ENCODE measurements around the gene C9. TPM values are rescaled to one million over a fixed set of nuclear protein-coding genes. Genes with fewer than 3 reads are reported as not detected.
"Not testable (repeated sequence)": the region's sequence is repeated elsewhere in the genome, so short reads cannot be mapped to it uniquely, and the experiment has no call there.

Gene C9
- polyA plus RNA-seq, 1 donor (not counting 4 experiments of a cell fraction or from before 2014, with no cell fraction given) = 0.04 TPM

DNA sequence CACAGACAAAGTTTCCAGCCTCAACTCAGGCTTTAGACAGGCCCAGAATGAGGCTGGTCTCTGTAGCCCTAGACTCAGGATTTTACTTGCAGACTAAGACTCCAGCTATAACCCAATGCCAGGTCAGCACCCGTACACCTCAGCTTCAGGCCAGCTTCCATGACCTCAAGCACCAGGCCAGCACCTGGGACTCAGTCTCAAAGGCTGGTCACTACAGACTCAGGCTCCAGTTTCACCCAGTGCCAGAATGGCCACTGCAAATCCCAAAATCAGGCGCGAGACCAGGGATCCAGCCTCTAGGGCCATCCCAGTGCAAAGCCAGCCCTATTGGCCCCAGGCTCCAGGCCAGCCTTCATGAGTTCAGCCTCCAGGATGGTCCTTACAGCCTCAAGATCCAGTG is 44.9 kb downstream of the C9 start:
- Histone ChIP-seq H3K4me2 (ENCODE audit: control insufficient read depth, extremely low read depth, insufficient read depth, low read depth, low read length) (no peak overlapping the region), H3K9me3 (ENCODE audit: control insufficient read depth, low read depth, low read length) (no peaks in the 10 kb centered on the region), H2AFZ (ENCODE audit: control insufficient read depth, low read length) (no peak overlapping the region), H3K4me3 (ENCODE audit: control insufficient read depth in 2 of 3, extremely low read depth in 1 of 3, insufficient read depth in 2 of 3, low read depth in 1 of 3, low read length in 3 of 3) (no peak overlapping the region), H3K9ac (ENCODE audit: control insufficient read depth, extremely low read depth, insufficient read depth, low read length) (no peak overlapping the region), H3K79me2 (ENCODE audit: control insufficient read depth, insufficient read depth, low read length) (no peaks in the 10 kb centered on the region), H3K9me1 (ENCODE audit: control insufficient read depth, extremely low read depth, insufficient read depth, low read length) (no peaks in the 10 kb centered on the region), H3K27ac (ENCODE audit: control insufficient read depth, insufficient read depth, low read length) (no peak overlapping the region), H3K27me3 (ENCODE audit: control insufficient read depth, extremely low read depth, insufficient read depth, low read length) (no peaks in the 10 kb centered on the region), H3K36me3 (ENCODE audit: control insufficient read depth in 2 of 2, extremely low read depth in 1 of 2, insufficient read depth in 2 of 2, low read length in 2 of 2) (no peaks in the 10 kb centered on the region), H3K4me1 (ENCODE audit: control insufficient read depth, extremely low read depth, insufficient read depth, low read length) (no peaks in the 10 kb centered on the region), H4K20me1 (ENCODE audit: control insufficient read depth, extremely low read depth, insufficient read depth, low read length) (no peaks in the 10 kb centered on the region)
- DNase-seq (ENCODE audit: low read depth, low spot score) (no peak), FAIRE-seq (no peak)
- TF ChIP-seq CTCF (optimal IDR thresholded peaks at IDR 0.05 in 1 of 3, IDR thresholded peaks at IDR 0.05 in 1 of 3, conservative IDR thresholded peaks at IDR 0.05 in 1 of 3; ENCODE audit: extremely low read depth in 1 of 3, insufficient read depth in 2 of 3, low read length in 3 of 3) (no peak), EZH2 (IDR thresholded peaks at IDR 0.05; ENCODE audit: low read length) (no peak)
- dilution Hi-C loops (cut with MboI; ENCODE audit: extremely low pct_ligation_motif_present, low sequenced_read_pairs) = no loop called here

DNA sequence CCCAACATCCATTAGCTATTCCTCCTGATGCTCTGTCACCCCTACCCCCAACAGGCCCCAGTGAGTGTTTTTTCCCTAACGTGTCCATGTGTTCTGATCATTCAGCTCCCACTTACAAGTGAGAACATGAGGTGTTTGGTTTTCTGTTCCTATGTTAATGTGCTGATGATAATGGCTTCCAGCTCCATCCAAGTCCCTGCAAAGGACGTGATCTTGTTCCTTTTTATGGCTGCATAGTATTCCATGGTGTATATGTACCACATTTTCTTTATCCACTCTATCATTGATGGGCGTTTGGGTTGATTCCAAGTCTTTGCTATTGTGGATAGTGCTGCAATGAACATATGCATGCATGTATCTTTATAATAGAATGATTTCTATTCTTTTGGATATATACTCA is 47.8 kb downstream of the C9 start:
- H3K79me2 ChIP-seq (ENCODE audit: control insufficient read depth, insufficient read depth, low read length); H3K27ac ChIP-seq (ENCODE audit: control insufficient read depth, insufficient read depth, low read length); H3K9me1 ChIP-seq (ENCODE audit: control insufficient read depth, extremely low read depth, insufficient read depth, low read length); FAIRE-seq; H3K9me3 ChIP-seq (ENCODE audit: control insufficient read depth, low read depth, low read length); H2AFZ ChIP-seq (ENCODE audit: control insufficient read depth, low read length); H3K27me3 ChIP-seq (ENCODE audit: control insufficient read depth, extremely low read depth, insufficient read depth, low read length); H3K4me3 ChIP-seq (ENCODE audit: control insufficient read depth in 2 of 3, extremely low read depth in 1 of 3, insufficient read depth in 2 of 3, low read depth in 1 of 3, low read length in 3 of 3); H4K20me1 ChIP-seq (ENCODE audit: control insufficient read depth, extremely low read depth, insufficient read depth, low read length); dilution Hi-C loops (cut with MboI; ENCODE audit: extremely low pct_ligation_motif_present, low sequenced_read_pairs); H3K4me1 ChIP-seq (ENCODE audit: control insufficient read depth, extremely low read depth, insufficient read depth, low read length); DNase-seq (ENCODE audit: low read depth, low spot score); H3K4me2 ChIP-seq (ENCODE audit: control insufficient read depth, extremely low read depth, insufficient read depth, low read depth, low read length); H3K9ac ChIP-seq (ENCODE audit: control insufficient read depth, extremely low read depth, insufficient read depth, low read length); H3K36me3 ChIP-seq (ENCODE audit: control insufficient read depth in 2 of 2, extremely low read depth in 1 of 2, insufficient read depth in 2 of 2, low read length in 2 of 2): not testable (repeated sequence)

- Histone ChIP-seq H3K4me3 (ENCODE audit: control insufficient read depth in 2 of 3, extremely low read depth in 1 of 3, insufficient read depth in 2 of 3, low read depth in 1 of 3, low read length in 3 of 3) (no peak overlapping the region), H3K79me2 (ENCODE audit: control insufficient read depth, insufficient read depth, low read length) (no peaks in the 10 kb centered on the region), H4K20me1 (ENCODE audit: control insufficient read depth, extremely low read depth, insufficient read depth, low read length) (no peaks in the 10 kb centered on the region), H3K9me3 (ENCODE audit: control insufficient read depth, low read depth, low read length) (no peaks in the 10 kb centered on the region), H3K36me3 (ENCODE audit: control insufficient read depth in 2 of 2, extremely low read depth in 1 of 2, insufficient read depth in 2 of 2, low read length in 2 of 2) (no peaks in the 10 kb centered on the region), H3K27me3 (ENCODE audit: control insufficient read depth, extremely low read depth, insufficient read depth, low read length) (no peaks in the 10 kb centered on the region), H3K27ac (ENCODE audit: control insufficient read depth, insufficient read depth, low read length) (no peak overlapping the region), H2AFZ (ENCODE audit: control insufficient read depth, low read length) (no peak overlapping the region), H3K9me1 (ENCODE audit: control insufficient read depth, extremely low read depth, insufficient read depth, low read length) (no peaks in the 10 kb centered on the region), H3K4me1 (ENCODE audit: control insufficient read depth, extremely low read depth, insufficient read depth, low read length) (no peaks in the 10 kb centered on the region), H3K4me2 (ENCODE audit: control insufficient read depth, extremely low read depth, insufficient read depth, low read depth, low read length) (no peak overlapping the region), H3K9ac (ENCODE audit: control insufficient read depth, extremely low read depth, insufficient read depth, low read length) (no peak overlapping the region)
- TF ChIP-seq CTCF (optimal IDR thresholded peaks at IDR 0.05 in 1 of 3, IDR thresholded peaks at IDR 0.05 in 1 of 3, conservative IDR thresholded peaks at IDR 0.05 in 1 of 3; ENCODE audit: extremely low read depth in 1 of 3, insufficient read depth in 2 of 3, low read length in 3 of 3) = no peak
- no peak for TF ChIP-seq EZH2 (IDR thresholded peaks at IDR 0.05; ENCODE audit: low read length)
- dilution Hi-C loops (cut with MboI; ENCODE audit: extremely low pct_ligation_motif_present, low sequenced_read_pairs) = no loop called here
- DNase-seq (ENCODE audit: low read depth, low spot score) (no peak), FAIRE-seq (no peak)
These were observed 48.3 kb downstream of the C9 start for GRCh38 chr5:39315995-39316394.
